Measurements from ENCODE around the gene ACTR1B.
"Not testable (repeated sequence)": the region's sequence is repeated elsewhere in the genome, so short reads cannot be mapped to it uniquely, and the experiment has no call there.

GRCh38 chr2:97712175-97712574 is 48.3 kb upstream of the ACTR1B start:
- TF ChIP-seq CTCF (IDR thresholded peaks at IDR 0.05); E2F1 (CRISPR knock-in tag; IDR thresholded peaks at IDR 0.05); SP1 (CRISPR knock-in tag; conservative IDR thresholded peaks at IDR 0.05); ZNF138 (CRISPR knock-in tag; conservative IDR thresholded peaks at IDR 0.05); PREB (CRISPR knock-in tag; IDR thresholded peaks at IDR 0.05; ENCODE audit: borderline replicate concordance); CREM (CRISPR knock-in tag; IDR thresholded peaks at IDR 0.05); E2F4 (CRISPR knock-in tag; IDR thresholded peaks at IDR 0.05; ENCODE audit: borderline replicate concordance, low read depth); FOXJ3 (CRISPR knock-in tag; IDR thresholded peaks at IDR 0.05; ENCODE audit: borderline replicate concordance); ETV6 (CRISPR knock-in tag; IDR thresholded peaks at IDR 0.05); TEAD4 (CRISPR knock-in tag; IDR thresholded peaks at IDR 0.05); ZBTB43 (CRISPR knock-in tag; IDR thresholded peaks at IDR 0.05); FOXP1 (CRISPR knock-in tag; IDR thresholded peaks at IDR 0.05; ENCODE audit: borderline replicate concordance); CBFB (CRISPR knock-in tag; IDR thresholded peaks at IDR 0.05; ENCODE audit: low read depth); JUN (CRISPR knock-in tag; IDR thresholded peaks at IDR 0.05): not testable (repeated sequence)

Data from WTC11 (cell line).